HG03025 (cell line): ENCODE measurements around the gene CYP2D6.

ENCODE experiments used
- ATAC-seq: cut with Tn5 transposase; IDR thresholded peaks from one replicate; pipeline ENCODE4 v1.9.1; 2021; ENCODE audit warnings: mild to moderate bottlenecking, moderate library complexity; ENCODE audit not compliant: unreplicated experiment, low FRiP score

The CYP2D6 gene

GRCh38 chr22:42091455-42091782, 39.2 kb downstream of the CYP2D6 start:
- no peak for ATAC-seq

GRCh38 chr22:42090596-42091454, 39.8 kb downstream of the CYP2D6 start, which contains the start of gene NDUFA6:
Gene NDUFA6 (minus strand): TSS chr22:42090772. CDS start chr22:42090744, 28 bp downstream.
- ATAC-seq, result peak; percentile 93

GRCh38 chr22:42086051-42086450, 44.6 kb downstream of the CYP2D6 start:
- no peak for ATAC-seq

DNA sequence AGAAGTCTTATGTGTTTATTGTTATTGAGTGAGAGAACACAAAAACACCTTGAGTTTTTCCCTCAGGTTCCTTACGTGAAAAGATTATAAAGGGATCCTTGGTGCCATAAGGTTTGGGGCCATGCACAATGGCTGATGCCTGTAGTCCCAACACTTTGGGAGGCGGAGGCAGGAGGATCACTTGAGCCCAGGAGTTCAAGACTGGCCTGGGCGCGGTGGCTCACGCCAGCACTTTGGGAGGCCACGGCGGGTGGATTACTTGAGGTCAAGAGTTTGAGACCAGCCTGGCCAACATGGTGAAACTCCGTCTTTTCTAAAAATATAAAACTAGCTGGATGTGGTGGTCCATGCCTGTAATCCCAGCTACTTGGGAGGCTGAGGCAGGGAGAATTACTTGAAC, 45.7 kb downstream of the CYP2D6 start:
- ATAC-seq, result no peak

DNA sequence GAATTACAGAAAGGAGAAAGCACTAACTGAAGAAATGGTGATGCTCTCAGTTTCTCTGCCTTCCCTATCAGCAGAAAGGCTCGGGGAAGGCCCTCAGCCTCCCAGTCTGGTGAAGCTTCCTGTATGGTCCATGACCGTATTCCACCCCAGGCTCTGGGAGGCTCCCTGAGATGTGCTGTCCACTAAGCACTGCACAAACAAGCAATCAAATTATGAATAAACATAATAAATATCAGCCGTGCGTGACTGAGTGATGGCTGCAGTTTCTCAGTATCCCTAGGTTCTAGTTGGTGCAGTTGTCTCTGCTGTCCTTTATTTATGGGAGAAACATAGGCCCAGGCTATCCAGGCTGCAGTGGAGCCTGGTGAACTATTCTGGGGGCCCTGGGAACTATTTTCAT, 47.5 kb downstream of the CYP2D6 start:
- no peak for ATAC-seq

- no peak for ATAC-seq
These were observed 50.3 kb downstream of the CYP2D6 start for GRCh38 chr22:42080287-42080686.

- ATAC-seq, result peak; percentile 77
These were observed 51.0 kb downstream of the CYP2D6 start, which contains the start of gene SMDT1 for GRCh38 chr22:42079319-42080251. Gene SMDT1 (plus strand): TSS chr22:42079700. CDS start chr22:42079769, 69 bp downstream.

- ATAC-seq, result no peak
These were observed 51.9 kb downstream of the CYP2D6 start for GRCh38 chr22:42078469-42079318.

GRCh38 chr22:42077486-42078125, 53.0 kb downstream of the CYP2D6 start:
- ATAC-seq, result no peak

- ATAC-seq, result no peak
These were observed 53.7 kb downstream of the CYP2D6 start for GRCh38 chr22:42076764-42077485.
